RWPE1 (cell line): Measurements from ENCODE around the gene PKNOX2.

Source experiments
- CTCF ChIA-PET: fragments of 350-600 bp; sonication (Branson Sonifier 250); formaldehyde crosslinking; extraction: SDS; loops from one replicate; lab custom pipeline; 2021; lab: Yijun Ruan, JAX
- POLR2A ChIA-PET: fragments of 400-600 bp; formaldehyde crosslinking; extraction: SDS; loops from one replicate; lab custom pipeline; 2020; ENCODE audit warnings: antibody characterized with exemption; ENCODE audit not compliant: low non-redundant PET; lab: Yijun Ruan, JAX
- DNase-seq: peaks from one replicate; pipeline ENCODE4 v3.0.0; 2012; ENCODE audit warnings: low spot score
- H3K27ac ChIP-seq: fragments of 450-650 bp; 2 replicates; pipeline ENCODE4 v1.5.1; 2017
- TF ChIP-seq, protein P1 (sequence below): fragments of 450-650 bp; conservative IDR thresholded peaks from 2 replicates; pipeline ENCODE4 v1.5.1; 2017; ENCODE audit warnings: low read depth, mild to moderate bottlenecking

Gene PKNOX2

DNA sequence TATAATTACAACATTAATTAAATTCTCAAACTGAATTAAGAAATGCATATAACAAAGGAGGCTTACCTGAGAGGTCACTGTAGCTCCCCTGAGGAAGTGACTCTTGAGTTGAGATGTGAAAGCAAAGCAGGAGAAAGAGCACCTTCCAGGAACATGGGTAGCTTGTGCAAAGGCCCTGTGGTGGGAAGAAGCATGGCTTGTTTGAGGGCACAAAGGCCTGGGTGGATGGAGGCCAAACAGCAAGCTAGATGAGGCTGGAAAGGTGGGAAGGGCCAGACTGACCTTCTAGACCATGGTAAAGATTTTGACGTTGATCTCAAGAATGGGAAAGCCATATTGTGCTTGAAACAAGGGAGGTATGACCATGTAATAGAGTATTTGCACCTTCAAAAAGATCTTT lies 155.1 kb downstream of the PKNOX2 start:
- POLR2A ChIA-PET: no interaction called here
- CTCF ChIA-PET: no interaction called here
- no peak for DNase-seq
- TF ChIP-seq, protein P1, sequence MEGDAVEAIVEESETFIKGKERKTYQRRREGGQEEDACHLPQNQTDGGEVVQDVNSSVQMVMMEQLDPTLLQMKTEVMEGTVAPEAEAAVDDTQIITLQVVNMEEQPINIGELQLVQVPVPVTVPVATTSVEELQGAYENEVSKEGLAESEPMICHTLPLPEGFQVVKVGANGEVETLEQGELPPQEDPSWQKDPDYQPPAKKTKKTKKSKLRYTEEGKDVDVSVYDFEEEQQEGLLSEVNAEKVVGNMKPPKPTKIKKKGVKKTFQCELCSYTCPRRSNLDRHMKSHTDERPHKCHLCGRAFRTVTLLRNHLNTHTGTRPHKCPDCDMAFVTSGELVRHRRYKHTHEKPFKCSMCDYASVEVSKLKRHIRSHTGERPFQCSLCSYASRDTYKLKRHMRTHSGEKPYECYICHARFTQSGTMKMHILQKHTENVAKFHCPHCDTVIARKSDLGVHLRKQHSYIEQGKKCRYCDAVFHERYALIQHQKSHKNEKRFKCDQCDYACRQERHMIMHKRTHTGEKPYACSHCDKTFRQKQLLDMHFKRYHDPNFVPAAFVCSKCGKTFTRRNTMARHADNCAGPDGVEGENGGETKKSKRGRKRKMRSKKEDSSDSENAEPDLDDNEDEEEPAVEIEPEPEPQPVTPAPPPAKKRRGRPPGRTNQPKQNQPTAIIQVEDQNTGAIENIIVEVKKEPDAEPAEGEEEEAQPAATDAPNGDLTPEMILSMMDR: no peak
- H3K27ac ChIP-seq: no peak overlapping the region

DNA sequence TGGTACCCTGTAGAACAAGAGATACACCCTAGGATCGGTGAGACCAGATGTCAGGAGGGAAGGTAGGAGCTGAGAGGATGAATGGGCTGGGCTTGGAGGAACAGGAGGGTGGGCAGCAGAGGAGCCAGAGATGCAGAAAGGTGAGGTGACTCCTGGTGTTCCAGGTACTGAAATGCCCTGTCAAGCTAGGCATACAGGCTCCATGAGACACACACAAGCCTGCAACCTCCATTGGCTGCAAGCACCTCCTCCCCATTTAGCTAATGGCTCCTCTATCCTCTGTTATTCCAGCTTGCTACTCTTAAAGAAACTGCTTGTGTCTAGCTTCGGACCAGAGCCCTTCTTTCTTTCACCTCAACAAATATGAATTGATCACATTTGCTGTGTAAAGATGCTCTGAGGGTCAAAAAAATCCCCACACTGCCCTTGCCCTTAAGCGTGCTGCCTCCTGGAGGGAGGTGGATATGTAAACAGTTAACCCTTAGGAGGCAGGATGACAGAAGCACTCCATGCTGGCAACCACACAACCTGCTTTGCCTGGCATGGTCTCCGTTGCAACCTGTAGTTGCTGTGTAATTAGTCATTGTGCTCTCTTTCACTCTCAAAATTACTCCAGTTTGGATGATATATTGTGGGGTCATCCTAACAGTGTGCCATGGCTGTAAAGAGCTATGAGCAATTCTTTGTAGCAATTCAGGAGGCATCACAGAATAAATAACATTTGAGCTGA lies 156.0 kb downstream of the PKNOX2 start:
- no peak overlapping the region for H3K27ac ChIP-seq
- ChIA-PET POLR2A (no interaction called here), CTCF (no interaction called here)
- no peak for DNase-seq
- TF ChIP-seq, protein P1: no peak

- no peak overlapping the region for H3K27ac ChIP-seq
- DNase-seq: no peak
- ChIA-PET CTCF (no interaction called here), POLR2A (no interaction called here)
- TF ChIP-seq, protein P1: no peak
Observed at GRCh38 chr11:125322289-125322688, 157.7 kb downstream of the PKNOX2 start.

- ChIA-PET CTCF (no interaction called here), POLR2A (no interaction called here)
- no peak overlapping the region for H3K27ac ChIP-seq
- DNase-seq: no peak
- TF ChIP-seq, protein P1: no peak
Observed at GRCh38 chr11:125325196-125325595, 160.6 kb downstream of the PKNOX2 start.

DNA sequence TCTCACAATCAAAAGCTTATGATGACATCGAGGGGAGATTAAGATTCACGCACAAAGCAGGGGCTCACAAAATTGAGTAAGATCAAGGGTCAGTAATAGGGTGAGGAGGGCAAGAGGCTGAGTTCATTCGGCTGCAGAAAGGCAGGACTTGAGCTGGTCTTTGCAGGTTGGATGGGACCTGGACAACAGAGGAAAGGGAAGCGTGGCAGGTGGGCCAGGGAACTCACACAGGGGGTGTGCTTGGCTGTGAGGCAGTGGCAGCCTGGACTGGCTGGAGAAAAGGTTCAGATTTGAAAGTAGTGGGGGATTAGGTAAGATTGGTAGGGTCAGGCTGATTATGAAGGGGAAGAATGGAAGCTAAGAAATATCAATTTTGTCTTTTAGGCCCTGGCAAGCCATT lies 161.6 kb downstream of the PKNOX2 start:
- no peak overlapping the region for H3K27ac ChIP-seq
- CTCF ChIA-PET: interaction anchor here (0.5 kb wide), 1 partner anchor 79 kb away, joined by 3 read pairs; no protein-coding TSS in a partner anchor

DNA sequence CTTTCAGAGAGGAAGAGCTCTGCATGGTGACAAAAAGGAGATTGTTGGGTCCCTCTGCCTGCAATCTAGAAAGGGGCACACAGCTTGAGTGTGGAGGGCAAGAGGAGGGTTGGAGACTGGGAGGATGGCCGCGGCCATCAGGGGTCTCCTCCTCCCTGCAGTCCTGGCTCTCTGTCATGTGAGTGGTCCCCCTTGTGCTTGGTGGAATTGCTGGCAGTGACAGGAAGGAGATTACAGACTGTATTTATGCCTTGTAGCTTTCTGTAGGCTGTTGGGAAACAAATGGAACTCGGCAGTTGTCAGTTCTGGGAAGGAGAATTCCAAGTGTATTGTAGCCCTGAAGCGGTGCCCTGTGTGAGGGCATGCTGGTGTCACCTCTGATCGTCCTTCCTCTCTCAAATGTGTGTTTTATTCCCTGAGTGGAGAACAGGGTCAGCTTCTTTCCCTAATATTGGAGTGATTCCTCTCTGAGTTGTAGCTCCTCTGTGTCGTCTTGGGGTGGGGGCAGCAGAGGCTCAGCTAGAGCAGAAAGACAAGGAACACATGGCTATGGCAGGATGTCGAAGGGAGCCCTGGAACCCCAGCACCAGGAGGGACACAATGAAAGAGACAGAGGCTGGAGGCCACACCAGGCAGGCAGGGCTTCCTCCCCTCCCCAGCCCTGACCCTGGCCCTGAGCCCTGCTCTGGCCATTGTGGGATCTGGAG lies 163.1 kb downstream of the PKNOX2 start:
- H3K27ac ChIP-seq: no peak overlapping the region
- ChIA-PET CTCF (interaction anchor here (0.7 kb wide), 1 partner anchor 18 kb away, joined by 3 read pairs; no protein-coding TSS in a partner anchor), POLR2A (no interaction called here)
- DNase-seq: no peak
- TF ChIP-seq, protein P1: no peak

More for the DNA sequence above, 161.6 kb downstream of the PKNOX2 start:
- POLR2A ChIA-PET: no interaction called here
- TF ChIP-seq, protein P1: no peak
- DNase-seq: no peak
